ENCODE results near the gene CHAF1A. TPM values are rescaled to one million over a fixed set of nuclear protein-coding genes. Genes with fewer than 3 reads are reported as not detected.
A peak's percentile ranks its signal among the peaks of the same experiment; 100 is the strongest.

The CHAF1A gene
- total and polyA plus RNA-seq, 2 donors (not counting 1 experiment from before 2014, with no cell fraction given), result 5.9 TPM

DNA sequence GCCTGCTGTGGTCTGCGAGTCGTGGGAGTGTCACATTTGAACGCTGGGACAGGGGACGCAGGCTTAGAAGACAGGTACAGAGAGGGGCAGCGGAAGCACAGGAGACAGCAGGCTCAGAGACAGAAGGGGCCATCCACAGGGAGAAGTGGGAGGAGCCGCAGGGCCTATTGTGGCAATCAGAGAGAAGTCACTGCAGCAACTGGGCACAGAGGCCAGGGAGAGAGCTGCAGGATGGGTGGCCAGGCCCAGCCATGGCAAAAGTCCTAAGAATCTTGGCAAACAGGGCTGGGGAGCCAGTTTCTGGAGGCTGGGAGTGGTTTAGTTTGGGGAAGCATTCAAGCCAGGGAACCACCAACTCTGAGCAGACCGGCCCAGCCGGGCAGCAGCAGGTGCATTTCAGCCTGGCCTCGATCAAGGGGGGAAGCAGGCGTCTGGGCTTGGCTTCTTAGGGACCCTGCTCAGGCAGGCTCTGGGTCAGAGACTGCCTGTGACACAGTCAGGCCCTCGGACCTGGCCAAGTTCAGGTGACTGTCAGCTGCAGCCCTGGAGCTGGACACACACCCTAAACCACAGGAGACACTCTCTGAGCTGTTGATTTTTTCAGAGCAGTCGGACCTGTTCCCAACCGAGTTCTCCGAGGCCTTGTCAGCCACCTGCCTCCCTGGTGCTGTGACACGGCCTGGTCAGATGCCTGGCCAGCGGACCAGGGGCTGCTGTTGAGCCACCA is 13.9 kb upstream of the CHAF1A start:
- peaks cover 96% of the 10 kb centered on the region for H3K79me2 ChIP-seq (ENCODE audit: control insufficient read depth, insufficient read depth, low read length)
- peaks cover 7% of the 10 kb centered on the region for H3K36me3 ChIP-seq (ENCODE audit: control insufficient read depth, insufficient read depth, low read length)
- no peak overlapping the region for H3K4me3 ChIP-seq (replicated peaks in 1 of 4; ENCODE audit: control extremely low read depth in 1 of 4, insufficient read depth in 1 of 4, low read depth in 3 of 4, low read length in 4 of 4)
- TF ChIP-seq EZH2 (IDR thresholded peaks at IDR 0.05; ENCODE audit: low read length, missing control alignments), result no peak
- TF ChIP-seq, protein P1, sequence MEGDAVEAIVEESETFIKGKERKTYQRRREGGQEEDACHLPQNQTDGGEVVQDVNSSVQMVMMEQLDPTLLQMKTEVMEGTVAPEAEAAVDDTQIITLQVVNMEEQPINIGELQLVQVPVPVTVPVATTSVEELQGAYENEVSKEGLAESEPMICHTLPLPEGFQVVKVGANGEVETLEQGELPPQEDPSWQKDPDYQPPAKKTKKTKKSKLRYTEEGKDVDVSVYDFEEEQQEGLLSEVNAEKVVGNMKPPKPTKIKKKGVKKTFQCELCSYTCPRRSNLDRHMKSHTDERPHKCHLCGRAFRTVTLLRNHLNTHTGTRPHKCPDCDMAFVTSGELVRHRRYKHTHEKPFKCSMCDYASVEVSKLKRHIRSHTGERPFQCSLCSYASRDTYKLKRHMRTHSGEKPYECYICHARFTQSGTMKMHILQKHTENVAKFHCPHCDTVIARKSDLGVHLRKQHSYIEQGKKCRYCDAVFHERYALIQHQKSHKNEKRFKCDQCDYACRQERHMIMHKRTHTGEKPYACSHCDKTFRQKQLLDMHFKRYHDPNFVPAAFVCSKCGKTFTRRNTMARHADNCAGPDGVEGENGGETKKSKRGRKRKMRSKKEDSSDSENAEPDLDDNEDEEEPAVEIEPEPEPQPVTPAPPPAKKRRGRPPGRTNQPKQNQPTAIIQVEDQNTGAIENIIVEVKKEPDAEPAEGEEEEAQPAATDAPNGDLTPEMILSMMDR (conservative IDR thresholded peaks at IDR 0.05 in 1 of 2, IDR thresholded peaks at IDR 0.05 in 1 of 2; ENCODE audit: low read depth in 1 of 2, low read length in 2 of 2), result no peak
- H3K4me2 ChIP-seq (ENCODE audit: extremely low read depth, insufficient read depth, low read length), result no peak overlapping the region
- no peaks in the 10 kb centered on the region for H3K9me3 ChIP-seq (ENCODE audit: control insufficient read depth, insufficient read depth, low read depth, low read length)
- peaks cover 27% of the 10 kb centered on the region for H3K4me1 ChIP-seq (ENCODE audit: control insufficient read depth, extremely low read depth, insufficient read depth, low read length)
- DNase-seq (ENCODE audit: low read depth in 2 of 2), result no peak
- H3K27me3 ChIP-seq (ENCODE audit: control insufficient read depth, insufficient read depth, low read length), result no peaks in the 10 kb centered on the region
- no peak overlapping the region for H2AFZ ChIP-seq (ENCODE audit: low read length)
- H3K9ac ChIP-seq (ENCODE audit: insufficient read depth, low read length), result no peak overlapping the region
- no peaks in the 10 kb centered on the region for H4K20me1 ChIP-seq (ENCODE audit: control insufficient read depth, extremely low read depth, insufficient read depth, low read length)
- no peak overlapping the region for H3K27ac ChIP-seq (ENCODE audit: insufficient read depth, low read length)

- no peaks in the 10 kb centered on the region for H3K9me3 ChIP-seq (ENCODE audit: control insufficient read depth, insufficient read depth, low read depth, low read length)
- no peak overlapping the region for H3K9ac ChIP-seq (ENCODE audit: insufficient read depth, low read length)
- no peak overlapping the region for H3K4me2 ChIP-seq (ENCODE audit: extremely low read depth, insufficient read depth, low read length)
- peaks cover 7% of the 10 kb centered on the region for H3K36me3 ChIP-seq (ENCODE audit: control insufficient read depth, insufficient read depth, low read length)
- H3K27ac ChIP-seq (ENCODE audit: insufficient read depth, low read length), result no peak overlapping the region
- DNase-seq (ENCODE audit: low read depth in 2 of 2), result no peak
- H3K79me2 ChIP-seq (ENCODE audit: control insufficient read depth, insufficient read depth, low read length), result peaks cover 95% of the 10 kb centered on the region
- peaks cover 31% of the 10 kb centered on the region for H3K4me1 ChIP-seq (ENCODE audit: control insufficient read depth, extremely low read depth, insufficient read depth, low read length)
- no peaks in the 10 kb centered on the region for H4K20me1 ChIP-seq (ENCODE audit: control insufficient read depth, extremely low read depth, insufficient read depth, low read length)
- no peak overlapping the region for H3K4me3 ChIP-seq (replicated peaks in 1 of 4; ENCODE audit: control extremely low read depth in 1 of 4, insufficient read depth in 1 of 4, low read depth in 3 of 4, low read length in 4 of 4)
- no peaks in the 10 kb centered on the region for H3K27me3 ChIP-seq (ENCODE audit: control insufficient read depth, insufficient read depth, low read length)
- no peak for TF ChIP-seq EZH2 (IDR thresholded peaks at IDR 0.05; ENCODE audit: low read length, missing control alignments)
- TF ChIP-seq, protein P1 (conservative IDR thresholded peaks at IDR 0.05 in 1 of 2, IDR thresholded peaks at IDR 0.05 in 1 of 2; ENCODE audit: low read depth in 1 of 2, low read length in 2 of 2), result no peak
- no peak overlapping the region for H2AFZ ChIP-seq (ENCODE audit: low read length)
These were observed 13.4 kb upstream of the CHAF1A start for GRCh38 chr19:4389064-4389375.

GRCh38 chr19:4389511-4390016 is 12.9 kb upstream of the CHAF1A start:
- Histone ChIP-seq H3K36me3 (ENCODE audit: control insufficient read depth, insufficient read depth, low read length) (peaks cover 5% of the 10 kb centered on the region), H3K9ac (ENCODE audit: insufficient read depth, low read length) (no peak overlapping the region), H4K20me1 (ENCODE audit: control insufficient read depth, extremely low read depth, insufficient read depth, low read length) (no peaks in the 10 kb centered on the region), H2AFZ (ENCODE audit: low read length) (no peak overlapping the region), H3K4me1 (ENCODE audit: control insufficient read depth, extremely low read depth, insufficient read depth, low read length) (peaks cover 34% of the 10 kb centered on the region), H3K27me3 (ENCODE audit: control insufficient read depth, insufficient read depth, low read length) (no peaks in the 10 kb centered on the region), H3K4me2 (ENCODE audit: extremely low read depth, insufficient read depth, low read length) (peak overlapping the region; percentile 73), H3K9me3 (ENCODE audit: control insufficient read depth, insufficient read depth, low read depth, low read length) (no peaks in the 10 kb centered on the region), H3K27ac (ENCODE audit: insufficient read depth, low read length) (peak overlapping the region; percentile 86), H3K4me3 (replicated peaks in 1 of 4; ENCODE audit: control extremely low read depth in 1 of 4, insufficient read depth in 1 of 4, low read depth in 3 of 4, low read length in 4 of 4) (peak overlapping the region in 1 of 4 experiments; percentile 18), H3K79me2 (ENCODE audit: control insufficient read depth, insufficient read depth, low read length) (peaks cover 95% of the 10 kb centered on the region)
- TF ChIP-seq, protein P1 (conservative IDR thresholded peaks at IDR 0.05 in 1 of 2, IDR thresholded peaks at IDR 0.05 in 1 of 2; ENCODE audit: low read depth in 1 of 2, low read length in 2 of 2), result no peak
- no peak for TF ChIP-seq EZH2 (IDR thresholded peaks at IDR 0.05; ENCODE audit: low read length, missing control alignments)
- DNase-seq (ENCODE audit: low read depth in 2 of 2), result no peak
